SU-DHL-6 (cell line): ENCODE results near the gene TOMM40L.
"Not testable (repeated sequence)": the region's sequence is repeated elsewhere in the genome, so short reads cannot be mapped to it uniquely, and the experiment has no call there.

ENCODE experiments used
- H2AFZ ChIP-seq: fragments of 200-600 bp; sonication (generic); 2 replicates; pipeline ENCODE4 v1.6.1; 2014; ENCODE audit warnings: low read depth, mild to moderate bottlenecking, moderate library complexity, mixed read lengths, antibody characterized with exemption, low read length; ENCODE audit not compliant: severe bottlenecking
- H3F3A ChIP-seq: fragments of 200-600 bp; shearing (Covaris generic); 2 replicates; pipeline ENCODE4 v1.6.0; 2016; ENCODE audit warnings: antibody characterized with exemption, mild to moderate bottlenecking; ENCODE audit not compliant: insufficient read depth
- H3K27ac ChIP-seq: fragments of 200-600 bp; sonication (generic); 2 replicates; pipeline ENCODE4 v1.5.1; 2016; ENCODE audit warnings: low read depth, mild to moderate bottlenecking, low read length, moderate library complexity, mixed read lengths
- H3K27me3 ChIP-seq: fragments of 200-600 bp; sonication (generic), shearing (Covaris generic); 2 replicates; pipeline ENCODE4 v1.6.0; 2014; ENCODE audit warnings: mild to moderate bottlenecking, low read length
- H3K36me3 ChIP-seq: fragments of 200-600 bp; sonication (generic); 2 replicates; pipeline ENCODE4 v1.6.1; 2014; ENCODE audit warnings: mild to moderate bottlenecking, low read length, mixed read lengths
- H3K4me2 ChIP-seq: fragments of 300-600, 200-600 bp; shearing (Covaris generic), sonication (generic); 2 replicates; pipeline ENCODE4 v1.6.0; 2014; ENCODE audit warnings: low read length, low read depth, mild to moderate bottlenecking; ENCODE audit not compliant: poor library complexity, severe bottlenecking
- H3K4me3 ChIP-seq: fragments of 200-600 bp; sonication (generic); 2 replicates; pipeline ENCODE4 v1.5.1; 2014; ENCODE audit warnings: antibody characterized with exemption, low read length, mild to moderate bottlenecking, mixed read lengths; ENCODE audit not compliant: insufficient read depth, poor library complexity, severe bottlenecking
- H3K79me2 ChIP-seq: fragments of 200-600 bp; sonication (generic); 2 replicates; pipeline ENCODE4 v1.6.1; 2014; ENCODE audit warnings: mild to moderate bottlenecking, low read length, moderate library complexity; ENCODE audit not compliant: insufficient read depth
- H3K9ac ChIP-seq: fragments of 200-600 bp; sonication (generic); 2 replicates; pipeline ENCODE4 v1.7.0; 2014; ENCODE audit warnings: mild to moderate bottlenecking, low read length
- H3K9me2 ChIP-seq: fragments of 200-600 bp; sonication (generic); replicated peaks from 2 replicates; pipeline ENCODE4 v1.6.1; 2014; ENCODE audit warnings: low read length; ENCODE audit not compliant: insufficient read depth
- H3K9me3 ChIP-seq: fragments of 200-600 bp; sonication (generic); 2 replicates; pipeline ENCODE4 v1.6.1; 2014; ENCODE audit warnings: low read length, mixed read lengths; ENCODE audit not compliant: insufficient read depth
- H4K20me1 ChIP-seq: fragments of 200-600 bp; sonication (generic); 2 replicates; pipeline ENCODE4 v1.6.1; 2014; ENCODE audit warnings: low read depth, mild to moderate bottlenecking, antibody characterized with exemption, low read length, moderate library complexity, mixed read lengths
- CTCF ChIP-seq: fragments of 200-600 bp; sonication (generic); IDR thresholded peaks from one replicate; pipeline ENCODE4 v1.5.1; 2017; ENCODE audit warnings: antibody characterized with exemption, mild to moderate bottlenecking, low read length, moderate library complexity; ENCODE audit not compliant: insufficient read depth, poor library complexity, severe bottlenecking
- EZH2phosphoT487 ChIP-seq: fragments of 200-600 bp; sonication (generic), shearing (Covaris generic); conservative IDR thresholded peaks from 2 replicates; pipeline ENCODE4 v1.6.1; 2018; ENCODE audit warnings: mild to moderate bottlenecking, antibody characterized with exemption, low read length, moderate library complexity, mixed read lengths

TOMM40L gene

GRCh38 chr1:161220002-161220401 is 5.9 kb upstream of the TOMM40L start:
- Histone ChIP-seq H3K27me3 (no peaks in the 10 kb centered on the region), H3K79me2 (no peaks in the 10 kb centered on the region), H2AFZ (no peak overlapping the region), H3K4me3 (no peak overlapping the region), H3K9ac (no peak overlapping the region), H3K36me3 (no peaks in the 10 kb centered on the region), H4K20me1 (no peaks in the 10 kb centered on the region), H3K4me2 (no peak overlapping the region), H3K9me3 (no peaks in the 10 kb centered on the region), H3F3A (0 out of 2 replicates have a peak, but pooled peaks cover 4% of the 10 kb centered on the region), H3K27ac (no peak overlapping the region), H3K9me2 (no peaks in the 10 kb centered on the region)
- TF ChIP-seq EZH2phosphoT487 (no peak), CTCF (no peak)

DNA sequence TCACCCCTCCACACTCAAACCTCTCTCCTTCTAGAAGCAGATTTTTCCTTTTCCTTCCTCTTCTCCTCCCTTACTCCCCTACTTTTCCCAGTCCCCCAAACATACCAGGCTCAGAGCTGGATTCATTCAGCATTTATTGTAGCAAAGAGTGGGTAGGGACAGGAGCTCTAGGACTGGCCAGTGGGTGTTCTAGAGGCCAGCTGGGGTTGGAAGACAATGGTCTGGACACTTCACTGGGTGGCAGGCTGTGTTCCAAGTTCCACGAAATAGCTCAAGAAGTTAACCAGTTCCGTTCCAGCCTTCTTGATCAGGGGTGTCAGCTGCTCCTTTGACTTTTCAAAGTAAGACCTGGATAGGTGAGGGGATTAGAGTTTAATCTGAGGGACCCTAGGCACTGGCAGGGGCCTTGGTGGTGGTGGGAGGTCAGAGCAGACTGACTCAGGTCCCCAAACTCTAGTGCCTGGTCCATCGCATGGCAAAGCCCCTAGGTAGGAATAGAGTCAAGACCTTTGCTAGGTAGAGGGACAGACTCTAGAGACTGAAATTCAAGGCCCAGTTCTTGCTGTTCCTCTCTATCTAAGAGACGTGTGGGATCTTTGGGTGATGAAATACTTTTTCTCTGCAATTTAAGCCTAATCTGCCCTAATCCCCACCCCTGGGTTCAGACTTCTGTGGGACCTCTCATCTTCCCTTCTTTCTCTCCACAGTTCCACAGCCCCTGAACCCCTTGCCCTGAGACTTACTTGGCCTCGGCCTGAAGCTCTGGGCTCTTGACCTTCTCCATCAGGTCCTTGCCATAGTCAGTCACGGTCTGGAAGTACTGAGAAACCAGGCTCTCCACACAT is 3.5 kb upstream of the TOMM40L start:
- Histone ChIP-seq H3K79me2 (no peaks in the 10 kb centered on the region), H3K27me3 (no peaks in the 10 kb centered on the region), H3K4me3 (no peak overlapping the region), H3K27ac (no peak overlapping the region), H2AFZ (no peak overlapping the region), H3F3A (no peaks in the 10 kb centered on the region), H3K4me2 (no peak overlapping the region), H3K36me3 (no peaks in the 10 kb centered on the region), H3K9me3 (no peaks in the 10 kb centered on the region), H3K9ac (no peak overlapping the region), H4K20me1 (no peaks in the 10 kb centered on the region), H3K9me2 (no peaks in the 10 kb centered on the region)
- TF ChIP-seq CTCF = no peak
- TF ChIP-seq EZH2phosphoT487 = no peak

- H3K9ac ChIP-seq = no peak overlapping the region
- H3K4me2 ChIP-seq = no peak overlapping the region
- no peak overlapping the region for H3K4me3 ChIP-seq
- no peaks in the 10 kb centered on the region for H3K9me2 ChIP-seq
- no peaks in the 10 kb centered on the region for H3F3A ChIP-seq
- H3K79me2 ChIP-seq = no peaks in the 10 kb centered on the region
- H3K36me3 ChIP-seq = no peaks in the 10 kb centered on the region
- TF ChIP-seq EZH2phosphoT487 (no peak), CTCF (no peak)
- no peaks in the 10 kb centered on the region for H3K27me3 ChIP-seq
- no peaks in the 10 kb centered on the region for H3K9me3 ChIP-seq
- no peak overlapping the region for H3K27ac ChIP-seq
- H2AFZ ChIP-seq = no peak overlapping the region
- no peaks in the 10 kb centered on the region for H4K20me1 ChIP-seq
Observed at GRCh38 chr1:161223805-161224694, 1.8 kb upstream of the TOMM40L start.

DNA sequence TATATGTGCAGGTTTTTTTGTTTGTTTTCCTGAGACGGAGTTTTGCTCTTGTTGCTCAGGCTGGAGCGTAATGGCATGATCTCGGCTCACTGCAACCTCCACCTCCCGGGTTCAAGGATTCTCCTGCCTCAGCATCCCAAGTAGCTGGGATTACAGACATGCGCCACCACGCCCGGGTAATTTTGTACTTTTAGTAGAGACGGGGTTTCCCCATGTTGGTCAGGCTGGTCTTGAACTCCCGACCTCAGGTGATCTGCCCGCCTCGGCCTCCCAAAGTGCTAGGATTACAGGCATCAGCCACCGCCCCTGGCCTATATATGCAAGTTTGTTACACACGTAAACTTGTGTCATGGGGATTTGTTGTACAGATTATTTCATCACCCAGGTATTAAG is 1.2 kb upstream of the TOMM40L start:
- not testable (repeated sequence) for H2AFZ ChIP-seq, H3K9me3 ChIP-seq, H3K9me2 ChIP-seq, H3K27ac ChIP-seq, H3K4me3 ChIP-seq, H3K27me3 ChIP-seq, H4K20me1 ChIP-seq, H3K36me3 ChIP-seq, H3K79me2 ChIP-seq, H3F3A ChIP-seq, H3K4me2 ChIP-seq, H3K9ac ChIP-seq
